Measurements from ENCODE around the gene U2SURP.

Gene U2SURP

DNA sequence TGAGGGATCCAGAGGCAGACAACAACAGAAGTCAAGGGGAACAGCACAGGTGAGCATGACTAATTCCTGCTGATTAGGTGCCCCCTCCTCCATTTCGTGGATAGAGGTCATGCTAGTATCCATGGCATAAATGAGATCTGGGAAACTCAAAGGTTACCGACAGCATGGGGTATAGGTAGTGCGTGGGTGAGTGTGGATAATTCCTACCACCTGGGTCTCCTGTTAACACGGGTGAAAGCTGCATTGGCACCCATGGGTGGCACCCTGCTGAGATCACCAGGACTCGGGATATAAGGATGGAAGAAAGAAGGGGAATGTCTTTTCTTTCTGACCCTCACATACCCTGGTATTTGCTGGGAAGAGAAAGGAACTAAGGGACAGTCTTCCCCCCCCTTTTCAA, 103.8 kb downstream of the U2SURP start:
- no peak for DNase-seq

DNA sequence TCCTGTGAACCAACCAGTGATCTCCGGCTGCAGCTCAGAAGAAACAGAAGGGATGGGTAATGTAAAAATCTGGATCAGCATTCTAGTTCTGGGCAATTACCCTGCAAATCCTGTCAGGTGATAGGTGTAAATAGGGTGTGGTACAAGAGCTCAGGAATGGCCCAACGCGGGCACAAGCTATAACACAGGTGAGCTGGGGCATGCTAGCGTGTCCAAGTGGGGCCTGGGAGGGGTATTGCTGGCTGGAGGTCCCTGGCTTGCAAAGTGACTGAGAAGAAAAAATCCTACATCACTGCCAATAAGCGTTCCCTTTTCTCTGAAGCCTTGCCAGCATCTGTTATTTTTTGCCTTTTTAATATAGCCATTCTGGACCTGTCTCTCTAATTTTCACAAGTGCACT, 108.5 kb downstream of the U2SURP start:
- DNase-seq, result no peak
